Endothelial cell of umbilical vein (primary cell): ENCODE data around the gene NUDT8. TPM values are rescaled to one million over a fixed set of nuclear protein-coding genes. Genes with fewer than 3 reads are reported as not detected.

Experiments
- BruUV-seq: library from RNA; stranded (reverse); fragments of 400-500 nt; replicated peaks from 2 replicates; lab custom pipeline; 2021; lab: Mats Ljungman, UMichigan
- CTCF ChIA-PET: fragments of 300-600, 350-600 bp; sonication (Branson Sonifier 250); formaldehyde crosslinking; loops from one replicate; lab custom pipeline; 2021; ENCODE audit warnings: antibody characterized with exemption, inconsistent platforms; lab: Charles Lee
- POLR2A ChIA-PET: fragments of 300-600, 350-600 bp; sonication (Branson Sonifier 250); formaldehyde crosslinking; loops from one replicate; lab custom pipeline; 2021; ENCODE audit warnings: antibody characterized with exemption, inconsistent platforms; lab: Charles Lee
- DNase-seq: peaks from one replicate; pipeline ENCODE4 v3.0.0-alpha.2; 2011; ENCODE audit warnings: low read depth, low spot score
- FAIRE-seq: peaks from 2 replicates; lab custom pipeline; 2011; peaks lifted over from hg19 to GRCh38; lab: Jason Lieb, UNC
- H2AFZ ChIP-seq: 2 replicates; pipeline ENCODE4 v1.6.0; 2012; ENCODE audit warnings: low read depth, low read length, control low read depth, inconsistent platforms
- H3K27ac ChIP-seq: 2 replicates; pipeline ENCODE4 v1.5.1; 2011; ENCODE audit warnings: low read depth, mild to moderate bottlenecking, control low read depth, low read length, moderate library complexity; ENCODE audit not compliant: insufficient read depth
- H3K27me3 ChIP-seq, 2 experiments: 2 replicates each; pipeline versions ENCODE4 v1.6.0 to v1.6.1; 2011; ENCODE audit warnings: low read length in 2 of 2, mixed read lengths in 1 of 2; ENCODE audit not compliant: control insufficient read depth in 2 of 2, insufficient read depth in 2 of 2
- H3K36me3 ChIP-seq, 2 experiments: 2 replicates in 1 of 2; 3 replicates in 1 of 2; pipeline ENCODE4 v1.5.1; 2011; ENCODE audit warnings: low read length in 2 of 2, mild to moderate bottlenecking in 1 of 2, moderate library complexity in 1 of 2; ENCODE audit not compliant: control insufficient read depth in 2 of 2, insufficient read depth in 2 of 2; ENCODE audit errors: extremely low read depth in 1 of 2
- H3K4me1 ChIP-seq: 3 replicates; pipeline ENCODE4 v1.5.1; 2011; ENCODE audit warnings: mild to moderate bottlenecking, low read length; ENCODE audit not compliant: control insufficient read depth, insufficient read depth; ENCODE audit errors: extremely low read depth
- H3K4me2 ChIP-seq: 2 replicates; pipeline ENCODE4 v1.6.1; 2011; ENCODE audit warnings: low read length, control low read depth, mixed read lengths; ENCODE audit not compliant: insufficient read depth
- H3K4me3 ChIP-seq, 3 experiments: fragments of 200-600 bp in 1 of 3; sonication (generic), shearing (Covaris generic) in 1 of 3; replicated peaks in 1 of 3; 2 replicates each; pipeline ENCODE4 v1.5.1; 2011 to 2016; ENCODE audit warnings: control low read depth in 3 of 3, low read length in 3 of 3, mild to moderate bottlenecking in 2 of 3, inconsistent platforms in 1 of 3, low read depth in 1 of 3, moderate library complexity in 1 of 3; ENCODE audit not compliant: insufficient read depth in 1 of 3
- H3K79me2 ChIP-seq: 2 replicates; pipeline ENCODE4 v1.6.0; 2012; ENCODE audit warnings: low read length, inconsistent platforms; ENCODE audit not compliant: control insufficient read depth, insufficient read depth
- H3K9ac ChIP-seq: replicated peaks from 2 replicates; pipeline ENCODE3; 2011; ENCODE audit warnings: low read length, control low read depth; ENCODE audit not compliant: insufficient read depth; ENCODE audit errors: extremely low read depth
- H3K9me1 ChIP-seq: replicated peaks from 3 replicates; pipeline ENCODE4 v1.6.0; 2011; ENCODE audit warnings: mild to moderate bottlenecking, low read length; ENCODE audit not compliant: control insufficient read depth, insufficient read depth; ENCODE audit errors: extremely low read depth
- H3K9me3 ChIP-seq: replicated peaks from 2 replicates; pipeline ENCODE4 v1.5.1; 2012; ENCODE audit warnings: low read length, inconsistent platforms; ENCODE audit not compliant: control insufficient read depth, insufficient read depth
- H4K20me1 ChIP-seq: replicated peaks from 2 replicates; pipeline ENCODE3; 2011; ENCODE audit warnings: mild to moderate bottlenecking, low read length; ENCODE audit not compliant: control insufficient read depth, insufficient read depth; ENCODE audit errors: extremely low read depth
- EZH2 ChIP-seq: IDR thresholded peaks from 2 replicates; pipeline ENCODE4 v1.6.1; 2012; ENCODE audit warnings: borderline replicate concordance, low read depth, mild to moderate bottlenecking, moderate library complexity, low read length, inconsistent platforms; ENCODE audit not compliant: severe bottlenecking
- FOS ChIP-seq: IDR thresholded peaks from 2 replicates; pipeline ENCODE4 v1.6.1; 2011; ENCODE audit warnings: mild to moderate bottlenecking, low read length, moderate library complexity, borderline replicate concordance; ENCODE audit not compliant: insufficient read depth
- GATA2 ChIP-seq: IDR thresholded peaks from 2 replicates; pipeline ENCODE4 v1.7.0; 2011; ENCODE audit warnings: low read depth, mild to moderate bottlenecking, moderate library complexity, mixed read lengths, low read length; ENCODE audit not compliant: insufficient read length, insufficient read depth
- MAX ChIP-seq: IDR thresholded peaks from 2 replicates; pipeline ENCODE4 v1.6.1; 2011; ENCODE audit not compliant: insufficient read depth, insufficient read length
- MYC ChIP-seq: IDR thresholded peaks from one replicate; pipeline ENCODE4 v1.6.1; 2011; ENCODE audit warnings: mild to moderate bottlenecking, low read depth, low read length
- POLR2A ChIP-seq: IDR thresholded peaks from 2 replicates; pipeline ENCODE4 v1.6.1; 2012; ENCODE audit warnings: low read depth, mild to moderate bottlenecking, control low read depth, low read length
- dilution Hi-C: fragments of 300-500 bp; cut with MboI; formaldehyde crosslinking; loops from one replicate; pipeline ENCODE4 v1.15.0; 2019; ENCODE audit warnings: low sequenced_read_pairs; ENCODE audit not compliant: extremely low pct_ligation_motif_present
- intact Hi-C: fragments of 100-400 bp; cut with micrococcal nuclease; formaldehyde crosslinking; loops from one replicate; pipeline ENCODE4 v1.10.0; 2022
- polyA plus RNA-seq, 4 experiments: library from polyadenylated mRNA; depleted of rRNA in 3 of 4; stranded (reverse) in 3 of 4; unstranded in 1 of 4; fragments of >200 nt; gene quantifications; 2 replicates each; pipeline versions ENCODE4 v1.2.1 to v1.2.3, GENCODE V29; 2011 to 2012; ENCODE audit warnings: missing spikeins in 1 of 4
- total RNA-seq: library from RNA; stranded (reverse); gene quantifications from 2 replicates; pipeline ENCODE4 v1.2.3, GENCODE V29; 2021

The NUDT8 gene
- total and polyA plus RNA-seq, 2 donors (not counting 3 experiments of a cell fraction or from before 2014, with no cell fraction given) = 14.1 to 20.4 TPM

GRCh38 chr11:67640758-67641337 lies 11.1 kb upstream of the NUDT8 start:
- FAIRE-seq (no peak), DNase-seq (no peak)
- ChIA-PET POLR2A (interaction anchor here (0.6 kb wide), 1 partner anchor 60 kb away, joined by 3 read pairs; no protein-coding TSS in a partner anchor), CTCF (interaction anchor here (0.7 to 2.2 kb wide), 2 partner anchors 11 to 18 kb away, joined by 4 to 12 read pairs; partner anchors contain the start of gene NUDT8)
- H3K9ac ChIP-seq = no peak overlapping the region
- no peak overlapping the region for H2AFZ ChIP-seq
- no peaks in the 10 kb centered on the region for H3K9me1 ChIP-seq
- no peaks in the 10 kb centered on the region for H3K36me3 ChIP-seq
- H3K27me3 ChIP-seq = no peaks in the 10 kb centered on the region
- H3K9me3 ChIP-seq = no peaks in the 10 kb centered on the region
- no TSS peak for BruUV-seq
- no peak overlapping the region for H3K4me2 ChIP-seq
- H4K20me1 ChIP-seq = no peaks in the 10 kb centered on the region
- intact Hi-C loops (no loop called here), dilution Hi-C loops (no loop called here)
- no peak overlapping the region for H3K27ac ChIP-seq
- no peaks in the 10 kb centered on the region for H3K4me1 ChIP-seq
- no peaks in the 10 kb centered on the region for H3K79me2 ChIP-seq
- H3K4me3 ChIP-seq = no peak overlapping the region
- TF ChIP-seq POLR2A = no peak
- TF ChIP-seq FOS = no peak
- no peak for TF ChIP-seq EZH2
- no peak for TF ChIP-seq GATA2
- no peak for TF ChIP-seq MAX
- no peak for TF ChIP-seq MYC
